Neural progenitor cell (in vitro differentiated cells): ENCODE measurements around the gene LRCOL1. TPM values are rescaled to one million over a fixed set of nuclear protein-coding genes. Genes with fewer than 3 reads are reported as not detected.

Source experiments
- DNase-seq: peaks from one replicate; pipeline ENCODE4 v3.0.0-alpha.2; 2016; ENCODE audit warnings: low spot score
- H2AFZ ChIP-seq: fragments of 200-600 bp; sonication (generic); replicated peaks from 2 replicates; pipeline ENCODE4 v1.6.1; 2016; ENCODE audit warnings: antibody characterized with exemption
- H3F3A ChIP-seq: fragments of 200-600 bp; sonication (generic); 2 replicates; pipeline ENCODE4 v1.6.1; 2016; ENCODE audit warnings: antibody characterized with exemption, low read depth
- H3K27ac ChIP-seq: fragments of 200-600 bp; sonication (generic); 2 replicates; pipeline ENCODE4 v1.5.1; 2016; ENCODE audit warnings: mild to moderate bottlenecking
- H3K27me3 ChIP-seq: fragments of 200-600 bp; sonication (generic); 2 replicates; pipeline ENCODE4 v1.6.1; 2016; ENCODE audit warnings: mild to moderate bottlenecking, moderate library complexity
- H3K36me3 ChIP-seq: fragments of 200-600 bp; sonication (generic); 2 replicates; pipeline ENCODE4 v1.5.1; 2016
- H3K4me1 ChIP-seq: fragments of 200-600 bp; sonication (generic); 2 replicates; pipeline ENCODE4 v1.6.1; 2016; ENCODE audit warnings: mixed run types
- H3K4me2 ChIP-seq: fragments of 200-600 bp; sonication (generic); 2 replicates; pipeline ENCODE4 v1.6.1; 2016
- H3K4me3 ChIP-seq: fragments of 200-600 bp; sonication (generic); 2 replicates; pipeline ENCODE4 v1.5.1; 2016
- H3K79me2 ChIP-seq: fragments of 200-600 bp; sonication (generic); 2 replicates; pipeline ENCODE4 v1.6.1; 2016; ENCODE audit warnings: low read depth
- H3K9ac ChIP-seq: fragments of 200-600 bp; sonication (generic); 2 replicates; pipeline ENCODE4 v1.6.1; 2016
- H3K9me3 ChIP-seq: fragments of 200-600 bp; sonication (generic); 2 replicates; pipeline ENCODE4 v1.5.1; 2016; ENCODE audit warnings: low read depth
- H4K20me1 ChIP-seq: fragments of 200-600 bp; sonication (generic); 2 replicates; pipeline ENCODE4 v1.6.1; 2016; ENCODE audit warnings: low read depth
- H3K27ac Mint-ChIP-seq: 3 replicates; pipeline ENCODE4 v1.8.0; 2021; ENCODE audit warnings: mixed read lengths
- H3K27me3 Mint-ChIP-seq: 2 replicates; pipeline ENCODE4 v1.8.0; 2022; ENCODE audit warnings: low read depth, mild to moderate bottlenecking, inconsistent platforms, moderate library complexity, mixed read lengths; ENCODE audit not compliant: insufficient read depth
- H3K36me3 Mint-ChIP-seq: 3 replicates; pipeline ENCODE4 v1.8.0; 2021; ENCODE audit warnings: mixed read lengths
- H3K4me1 Mint-ChIP-seq: 3 replicates; pipeline ENCODE4 v1.8.0; 2021; ENCODE audit warnings: mixed read lengths
- H3K4me3 Mint-ChIP-seq: 3 replicates; pipeline ENCODE4 v1.8.0; 2021; ENCODE audit warnings: mild to moderate bottlenecking, moderate library complexity, mixed read lengths
- H3K9me3 Mint-ChIP-seq: 3 replicates; pipeline ENCODE4 v1.8.0; 2020; ENCODE audit warnings: mixed read lengths
- CTCF ChIP-seq: fragments of 200-600 bp; sonication (generic); IDR thresholded peaks from 2 replicates; pipeline ENCODE4 v1.5.1; 2017; ENCODE audit warnings: antibody characterized with exemption, mild to moderate bottlenecking
- EZH2 ChIP-seq: fragments of 200-600 bp; sonication (generic); IDR thresholded peaks from 2 replicates; pipeline ENCODE4 v1.6.1; 2017; ENCODE audit warnings: antibody characterized with exemption, mild to moderate bottlenecking, moderate library complexity
- EZH2phosphoT487 ChIP-seq: fragments of 200-600 bp; sonication (generic); IDR thresholded peaks from 2 replicates; pipeline ENCODE4 v1.6.1; 2017; ENCODE audit warnings: antibody characterized with exemption
- total RNA-seq: library from RNA; depleted of rRNA; stranded (reverse); fragments of >200 nt; gene quantifications from 2 replicates; pipeline ENCODE4 v1.2.3, GENCODE V29; 2015; ENCODE audit warnings: low replicate concordance

Gene LRCOL1
- total RNA-seq, 1 donor from 2014 or later: not detected

DNA sequence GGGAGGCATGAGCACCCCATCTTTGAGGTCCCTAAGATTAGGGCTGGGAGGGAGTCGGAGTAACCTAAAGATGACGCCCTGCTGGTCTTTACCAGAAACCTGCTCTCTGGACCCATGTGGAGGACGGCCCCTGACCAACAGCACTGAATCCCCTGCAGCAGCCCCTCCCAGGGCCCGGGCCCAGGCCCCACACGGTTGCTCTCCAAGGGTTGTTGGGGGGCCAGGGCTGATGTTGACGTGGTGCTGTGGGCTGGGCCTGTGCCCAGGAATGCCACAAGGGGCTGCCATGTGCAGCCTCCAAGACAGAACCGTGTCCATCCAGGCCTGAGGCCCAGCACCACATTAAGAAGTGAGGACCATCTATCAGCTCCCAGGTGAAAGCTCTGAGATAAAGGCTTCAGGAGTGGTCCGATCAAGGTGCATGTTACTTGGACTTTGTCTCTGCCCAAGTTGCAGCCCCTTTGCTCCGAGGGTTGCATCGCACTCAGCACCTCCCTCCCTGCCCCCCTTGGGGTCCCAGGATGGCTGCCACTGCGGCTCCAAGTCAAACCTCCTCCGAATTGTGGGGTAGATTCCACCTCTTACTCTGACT lies 29.6 kb downstream of the LRCOL1 start:
- H3K36me3 ChIP-seq: no peaks in the 10 kb centered on the region
- Mint-ChIP-seq H3K27ac (no peak overlapping the region), H3K27me3 (peaks cover 23% of the 10 kb centered on the region), H3K4me1 (peaks cover 4% of the 10 kb centered on the region), H3K9me3 (no peaks in the 10 kb centered on the region), H3K4me3 (no peak overlapping the region), H3K36me3 (peaks cover 10% of the 10 kb centered on the region)
- H3K27me3 ChIP-seq: peaks cover 57% of the 10 kb centered on the region
- no peak for DNase-seq
- no peaks in the 10 kb centered on the region for H3K79me2 ChIP-seq
- peaks cover 80% of the 10 kb centered on the region for H4K20me1 ChIP-seq
- H2AFZ ChIP-seq: no peak overlapping the region
- peaks cover 27% of the 10 kb centered on the region for H3F3A ChIP-seq
- no peak overlapping the region for H3K9ac ChIP-seq
- H3K9me3 ChIP-seq: no peaks in the 10 kb centered on the region
- no peak for TF ChIP-seq CTCF
- no peak for TF ChIP-seq EZH2
- TF ChIP-seq EZH2phosphoT487: no peak
- H3K4me3 ChIP-seq: no peak overlapping the region
- H3K27ac ChIP-seq: no peak overlapping the region
- no peak overlapping the region for H3K4me2 ChIP-seq
- H3K4me1 ChIP-seq: peaks cover 15% of the 10 kb centered on the region

DNA sequence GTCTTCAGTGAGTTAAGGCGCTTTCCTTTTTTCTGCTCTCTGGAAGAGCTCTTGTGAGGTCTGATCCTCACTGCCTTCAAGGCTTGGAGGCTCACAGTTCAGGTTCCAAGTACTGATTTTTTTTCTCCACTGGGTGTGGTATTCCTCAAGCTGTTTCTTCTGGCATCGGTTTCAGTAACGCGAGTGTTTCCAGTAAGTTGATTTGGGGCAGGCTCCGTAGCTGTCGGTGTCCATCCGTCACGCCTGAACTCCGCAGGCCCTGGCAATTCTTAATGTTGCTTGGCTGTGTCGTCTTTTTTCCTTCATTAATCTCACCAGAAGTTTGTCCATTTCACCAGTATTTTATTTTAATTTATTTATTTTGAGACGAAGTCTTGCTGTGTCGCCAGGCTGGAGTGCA lies 30.6 kb downstream of the LRCOL1 start:
- Mint-ChIP-seq H3K27me3 (peaks cover 23% of the 10 kb centered on the region), H3K4me1 (peaks cover 4% of the 10 kb centered on the region), H3K4me3 (no peak overlapping the region), H3K9me3 (no peaks in the 10 kb centered on the region), H3K36me3 (peaks cover 10% of the 10 kb centered on the region), H3K27ac (no peak overlapping the region)
- H3K4me2 ChIP-seq: no peak overlapping the region
- peaks cover 15% of the 10 kb centered on the region for H3K4me1 ChIP-seq
- no peak overlapping the region for H2AFZ ChIP-seq
- no peaks in the 10 kb centered on the region for H3K79me2 ChIP-seq
- peaks cover 24% of the 10 kb centered on the region for H3F3A ChIP-seq
- no peak for DNase-seq
- H4K20me1 ChIP-seq: peaks cover 76% of the 10 kb centered on the region
- H3K9me3 ChIP-seq: no peaks in the 10 kb centered on the region
- H3K9ac ChIP-seq: no peak overlapping the region
- peaks cover 47% of the 10 kb centered on the region for H3K27me3 ChIP-seq
- H3K27ac ChIP-seq: no peak overlapping the region
- TF ChIP-seq EZH2phosphoT487 (no peak), CTCF (no peak), EZH2 (no peak)
- H3K4me3 ChIP-seq: no peak overlapping the region
- H3K36me3 ChIP-seq: no peaks in the 10 kb centered on the region

GRCh38 chr12:132578826-132579225 lies 31.6 kb downstream of the LRCOL1 start:
- Histone ChIP-seq H2AFZ (no peak overlapping the region), H3K27ac (no peak overlapping the region), H3F3A (peaks cover 16% of the 10 kb centered on the region), H3K4me3 (no peak overlapping the region), H3K27me3 (peaks cover 38% of the 10 kb centered on the region), H3K79me2 (no peaks in the 10 kb centered on the region), H3K9me3 (no peaks in the 10 kb centered on the region), H3K36me3 (no peaks in the 10 kb centered on the region), H4K20me1 (peaks cover 75% of the 10 kb centered on the region), H3K4me2 (no peak overlapping the region), H3K4me1 (peaks cover 11% of the 10 kb centered on the region), H3K9ac (no peak overlapping the region)
- no peak overlapping the region for H3K4me3 Mint-ChIP-seq
- H3K27me3 Mint-ChIP-seq: peaks cover 16% of the 10 kb centered on the region
- peaks cover 8% of the 10 kb centered on the region for H3K36me3 Mint-ChIP-seq
- TF ChIP-seq EZH2phosphoT487 (no peak), CTCF (no peak), EZH2 (no peak)
- no peaks in the 10 kb centered on the region for H3K9me3 Mint-ChIP-seq
- no peak for DNase-seq
- peaks cover 2% of the 10 kb centered on the region for H3K4me1 Mint-ChIP-seq
- no peak overlapping the region for H3K27ac Mint-ChIP-seq
